MCF 10A (cell line): ENCODE measurements around the gene TTLL8. TPM values are rescaled to one million over a fixed set of nuclear protein-coding genes. Genes with fewer than 3 reads are reported as not detected.

ENCODE experiments used
- BruUV-seq: library from RNA; stranded (reverse); fragments of 400-500 nt; replicated peaks from 2 replicates; lab custom pipeline; 2021; lab: Mats Ljungman, UMichigan
- CTCF ChIA-PET: fragments of 300-600 bp; sonication (Branson Sonifier 250); formaldehyde crosslinking; extraction: SDS; loops from one replicate; lab custom pipeline; 2021; ENCODE audit warnings: antibody characterized with exemption, inconsistent platforms; lab: Yijun Ruan, JAX
- POLR2A ChIA-PET: fragments of 300-600, 350-650 bp; sonication (Branson Sonifier 250); formaldehyde crosslinking; extraction: SDS; loops from one replicate; lab custom pipeline; 2020; ENCODE audit warnings: antibody characterized with exemption, inconsistent platforms; lab: Yijun Ruan, JAX
- DNase-seq: peaks from one replicate; pipeline ENCODE4 v3.0.0-alpha.2; 2018; ENCODE audit not compliant: unreplicated experiment
- H3K27ac Mint-ChIP-seq: one replicate; pipeline ENCODE4 v1.8.0; 2022; ENCODE audit warnings: mild to moderate bottlenecking, low read depth, mixed read lengths; ENCODE audit not compliant: unreplicated experiment
- H3K27me3 Mint-ChIP-seq: one replicate; pipeline ENCODE4 v1.8.0; 2022; ENCODE audit warnings: mixed read lengths; ENCODE audit not compliant: insufficient read depth, unreplicated experiment
- H3K36me3 Mint-ChIP-seq: one replicate; pipeline ENCODE4 v1.8.0; 2022; ENCODE audit warnings: mild to moderate bottlenecking, moderate library complexity, mixed read lengths; ENCODE audit not compliant: insufficient read depth, unreplicated experiment
- H3K4me1 Mint-ChIP-seq: one replicate; pipeline ENCODE4 v1.8.0; 2022; ENCODE audit warnings: mixed read lengths; ENCODE audit not compliant: insufficient read depth, unreplicated experiment
- H3K4me3 Mint-ChIP-seq: one replicate; pipeline ENCODE4 v1.8.0; 2022; ENCODE audit warnings: mild to moderate bottlenecking, moderate library complexity, mixed read lengths; ENCODE audit not compliant: unreplicated experiment
- H3K9me3 Mint-ChIP-seq: one replicate; pipeline ENCODE4 v1.8.0; 2022; ENCODE audit warnings: mixed read lengths; ENCODE audit not compliant: unreplicated experiment
- intact Hi-C: fragments of 100-400 bp; cut with micrococcal nuclease; formaldehyde crosslinking; loops from 2 replicates; pipeline ENCODE4 v1.14.1; 2022
- total RNA-seq: library from RNA; stranded (reverse); gene quantifications from 2 replicates; pipeline ENCODE4 v1.2.3, GENCODE V29; 2022
- TF ChIP-seq, protein P1 (sequence below): fragments of 200-600 bp; IDR thresholded peaks from one replicate; pipeline ENCODE4 v1.8.0; 2022; ENCODE audit warnings: antibody characterized with exemption, mild to moderate bottlenecking; ENCODE audit not compliant: unreplicated experiment

The TTLL8 gene
- total RNA-seq, 1 experiment from 2014 or later: not detected

GRCh38 chr22:49999063-49999945 lies 58.8 kb downstream of the TTLL8 start:
- H3K4me3 Mint-ChIP-seq: no peak overlapping the region
- DNase-seq: no peak
- ChIA-PET CTCF (interaction anchor here (1.1 kb wide), 1 partner anchor 9 kb away, joined by 5 read pairs; no protein-coding TSS in a partner anchor), POLR2A (no interaction called here)
- no peaks in the 10 kb centered on the region for H3K27me3 Mint-ChIP-seq
- H3K9me3 Mint-ChIP-seq: no peaks in the 10 kb centered on the region
- no peaks in the 10 kb centered on the region for H3K36me3 Mint-ChIP-seq
- peaks cover 6% of the 10 kb centered on the region for H3K4me1 Mint-ChIP-seq
- TF ChIP-seq, protein P1, sequence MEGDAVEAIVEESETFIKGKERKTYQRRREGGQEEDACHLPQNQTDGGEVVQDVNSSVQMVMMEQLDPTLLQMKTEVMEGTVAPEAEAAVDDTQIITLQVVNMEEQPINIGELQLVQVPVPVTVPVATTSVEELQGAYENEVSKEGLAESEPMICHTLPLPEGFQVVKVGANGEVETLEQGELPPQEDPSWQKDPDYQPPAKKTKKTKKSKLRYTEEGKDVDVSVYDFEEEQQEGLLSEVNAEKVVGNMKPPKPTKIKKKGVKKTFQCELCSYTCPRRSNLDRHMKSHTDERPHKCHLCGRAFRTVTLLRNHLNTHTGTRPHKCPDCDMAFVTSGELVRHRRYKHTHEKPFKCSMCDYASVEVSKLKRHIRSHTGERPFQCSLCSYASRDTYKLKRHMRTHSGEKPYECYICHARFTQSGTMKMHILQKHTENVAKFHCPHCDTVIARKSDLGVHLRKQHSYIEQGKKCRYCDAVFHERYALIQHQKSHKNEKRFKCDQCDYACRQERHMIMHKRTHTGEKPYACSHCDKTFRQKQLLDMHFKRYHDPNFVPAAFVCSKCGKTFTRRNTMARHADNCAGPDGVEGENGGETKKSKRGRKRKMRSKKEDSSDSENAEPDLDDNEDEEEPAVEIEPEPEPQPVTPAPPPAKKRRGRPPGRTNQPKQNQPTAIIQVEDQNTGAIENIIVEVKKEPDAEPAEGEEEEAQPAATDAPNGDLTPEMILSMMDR: no peak
- no peak overlapping the region for H3K27ac Mint-ChIP-seq
- intact Hi-C loops: no loop called here
- BruUV-seq: no TSS peak

DNA sequence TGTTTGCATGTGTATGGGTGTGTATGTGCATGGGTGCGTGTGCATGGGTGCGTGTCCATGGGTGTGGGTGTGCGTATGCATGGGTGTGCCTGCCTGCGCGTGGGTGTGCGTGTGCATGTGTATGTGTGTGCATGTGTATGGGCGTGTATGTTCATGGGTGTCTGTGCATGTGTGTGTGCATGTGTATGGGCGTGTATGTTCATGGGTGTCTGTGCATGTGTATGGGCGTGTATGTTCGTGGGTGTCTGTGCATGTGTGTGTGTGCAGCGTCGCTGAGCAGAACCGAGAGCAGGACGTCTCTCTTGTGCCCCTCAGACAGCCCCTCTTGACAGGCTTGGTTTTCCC lies 59.4 kb downstream of the TTLL8 start:
- no peak for DNase-seq
- H3K4me1 Mint-ChIP-seq: peaks cover 6% of the 10 kb centered on the region
- no peaks in the 10 kb centered on the region for H3K36me3 Mint-ChIP-seq
- H3K4me3 Mint-ChIP-seq: no peak overlapping the region
- CTCF ChIA-PET: interaction anchor here (1.1 kb wide), 1 partner anchor 8 kb away, joined by 5 read pairs; no protein-coding TSS in a partner anchor
- TF ChIP-seq, protein P1: no peak
- intact Hi-C loops: no loop called here
- H3K27ac Mint-ChIP-seq: no peak overlapping the region
- H3K9me3 Mint-ChIP-seq: no peaks in the 10 kb centered on the region
- BruUV-seq: no TSS peak
- POLR2A ChIA-PET: no interaction called here
- H3K27me3 Mint-ChIP-seq: no peaks in the 10 kb centered on the region

DNA sequence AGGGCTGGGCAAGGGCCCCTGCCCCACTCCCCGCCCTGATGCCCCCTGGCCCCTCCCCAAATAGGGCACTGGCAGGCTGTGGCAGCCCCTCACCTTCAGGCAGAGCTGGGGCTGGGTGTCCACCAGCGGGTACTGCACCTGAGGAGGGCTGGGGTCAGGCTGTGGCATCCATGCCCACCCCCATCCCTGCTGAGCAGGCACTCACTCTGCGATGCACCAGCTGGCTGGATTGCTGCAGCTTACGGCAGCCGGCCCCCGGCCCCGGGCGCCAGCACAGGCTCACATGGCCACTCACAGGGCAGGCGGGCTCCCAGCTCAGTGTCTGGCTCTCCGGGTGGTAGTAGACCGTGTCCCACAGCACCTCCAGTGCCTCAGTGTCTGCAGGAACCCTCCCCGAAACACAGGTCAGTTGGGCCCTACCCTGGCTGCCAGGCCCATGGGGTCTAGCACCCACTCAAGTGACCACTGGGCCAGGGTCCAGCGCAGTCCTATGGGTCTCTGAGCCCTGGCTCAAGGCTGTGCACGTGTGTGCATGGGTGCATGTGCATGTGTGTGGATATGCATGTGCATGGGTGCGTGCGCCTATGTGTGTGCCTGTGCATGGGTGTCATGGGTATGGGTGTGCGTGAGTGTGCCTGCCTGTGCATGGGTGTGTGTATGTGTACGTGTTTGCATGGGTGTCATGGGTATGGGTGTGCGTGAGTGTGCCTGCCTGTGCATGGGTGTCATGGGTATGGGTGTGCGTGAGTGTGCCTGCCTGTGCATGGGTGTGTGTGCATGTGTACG lies 60.0 kb downstream of the TTLL8 start:
- POLR2A ChIA-PET: no interaction called here
- CTCF ChIA-PET: interaction anchor here (1.4 kb wide), 1 partner anchor 31 kb away, joined by 3 read pairs; no protein-coding TSS in a partner anchor
- H3K36me3 Mint-ChIP-seq: no peaks in the 10 kb centered on the region
- TF ChIP-seq, protein P1: no peak
- no peak overlapping the region for H3K27ac Mint-ChIP-seq
- H3K9me3 Mint-ChIP-seq: no peaks in the 10 kb centered on the region
- BruUV-seq: no TSS peak
- no peak overlapping the region for H3K4me3 Mint-ChIP-seq
- no peak for DNase-seq
- H3K27me3 Mint-ChIP-seq: no peaks in the 10 kb centered on the region
- peaks cover 10% of the 10 kb centered on the region for H3K4me1 Mint-ChIP-seq
- intact Hi-C loops: no loop called here

DNA sequence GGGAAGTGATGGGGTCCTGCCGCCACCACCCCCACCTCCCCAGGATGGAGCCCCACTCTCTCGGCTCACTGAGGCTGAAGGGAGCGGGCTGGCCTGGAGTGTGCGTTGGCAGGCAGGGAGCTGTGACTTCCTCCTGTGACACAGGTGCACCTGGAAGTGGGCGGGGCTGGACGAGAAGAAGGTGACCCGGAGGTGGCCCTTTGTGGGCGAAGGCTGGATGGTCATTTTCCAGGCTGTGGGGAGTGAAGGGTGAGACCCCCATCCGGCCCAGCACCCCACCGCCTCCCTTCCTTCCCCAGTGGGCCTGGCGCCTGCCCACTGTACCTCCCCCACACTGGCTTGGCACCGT lies 60.9 kb downstream of the TTLL8 start:
- no TSS peak for BruUV-seq
- Mint-ChIP-seq H3K27me3 (no peaks in the 10 kb centered on the region), H3K36me3 (no peaks in the 10 kb centered on the region), H3K27ac (no peak overlapping the region), H3K9me3 (no peaks in the 10 kb centered on the region), H3K4me1 (peaks cover 14% of the 10 kb centered on the region), H3K4me3 (no peak overlapping the region)
- intact Hi-C loops: no loop called here
- no peak for DNase-seq
- CTCF ChIA-PET: interaction anchor here (1.0 to 1.4 kb wide), 2 partner anchors 32 to 58 kb away, joined by 3 to 4 read pairs; no protein-coding TSS in a partner anchor
- TF ChIP-seq, protein P1: no peak
- POLR2A ChIA-PET: no interaction called here
